ENCODE data around the gene HOMER2.
"Not testable (repeated sequence)": the region's sequence is repeated elsewhere in the genome, so short reads cannot be mapped to it uniquely, and the experiment has no call there.

Gene HOMER2

DNA sequence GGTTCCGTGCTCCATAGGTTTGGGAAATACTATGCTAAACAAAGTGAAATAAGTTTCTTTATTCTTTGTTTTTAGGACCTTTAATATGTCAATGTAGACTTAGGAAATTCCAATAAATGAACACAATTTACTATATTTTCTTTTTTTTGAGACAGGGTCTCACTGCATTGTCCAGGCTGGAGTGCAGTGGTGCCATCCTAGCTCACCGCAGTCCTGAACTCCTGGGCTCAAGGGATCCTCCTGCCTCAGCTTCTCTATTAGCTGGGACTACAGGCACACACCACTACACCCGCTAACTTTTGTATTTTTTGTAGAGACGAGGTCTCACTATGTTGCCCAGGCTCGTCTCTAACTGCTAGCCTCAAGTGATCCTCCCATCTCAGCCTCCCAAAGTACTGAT is 12.4 kb upstream of the HOMER2 start:
- no peak for DNase-seq (ENCODE audit: low read depth)

DNA sequence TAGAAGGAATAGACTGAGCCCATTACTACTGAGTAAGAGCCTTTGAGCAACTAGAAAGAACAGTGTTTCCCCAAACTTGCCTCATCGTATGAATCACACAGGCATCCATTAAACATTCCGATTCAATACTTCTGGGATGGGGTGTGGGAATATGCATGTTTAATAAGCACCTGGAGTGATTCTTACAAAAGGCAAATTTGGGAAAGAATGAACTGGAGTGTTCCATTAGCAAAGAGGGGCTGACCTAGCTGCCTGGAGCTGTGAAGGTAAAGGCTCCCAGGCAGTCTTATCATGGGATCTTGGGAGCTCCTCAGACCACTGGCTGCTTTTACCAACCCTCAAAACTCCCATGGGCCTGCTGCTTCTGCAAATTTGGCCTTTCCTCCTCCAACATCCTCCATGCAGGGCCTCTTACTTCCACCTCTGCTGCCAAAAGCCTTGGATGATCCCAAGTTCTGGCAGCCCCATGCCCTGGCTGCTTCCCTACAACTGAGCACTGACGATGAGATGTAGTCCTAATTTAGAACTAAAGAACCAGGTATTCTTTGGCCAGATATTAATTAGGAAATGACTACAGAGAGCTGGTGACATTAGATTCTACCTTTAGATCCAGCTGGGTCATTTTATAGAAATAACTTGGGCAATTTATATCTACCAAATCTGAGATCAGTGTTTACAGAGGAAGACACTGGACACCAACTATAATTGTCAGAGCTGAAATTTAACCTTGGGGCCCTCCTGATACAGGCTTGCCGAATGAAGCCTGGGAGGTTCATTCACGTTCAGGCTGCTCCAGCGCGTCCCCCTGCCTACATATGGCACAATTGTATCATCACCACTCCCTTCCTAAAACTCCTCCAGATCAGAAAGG is 11.2 kb upstream of the HOMER2 start:
- DNase-seq (ENCODE audit: low read depth): no peak

DNA sequence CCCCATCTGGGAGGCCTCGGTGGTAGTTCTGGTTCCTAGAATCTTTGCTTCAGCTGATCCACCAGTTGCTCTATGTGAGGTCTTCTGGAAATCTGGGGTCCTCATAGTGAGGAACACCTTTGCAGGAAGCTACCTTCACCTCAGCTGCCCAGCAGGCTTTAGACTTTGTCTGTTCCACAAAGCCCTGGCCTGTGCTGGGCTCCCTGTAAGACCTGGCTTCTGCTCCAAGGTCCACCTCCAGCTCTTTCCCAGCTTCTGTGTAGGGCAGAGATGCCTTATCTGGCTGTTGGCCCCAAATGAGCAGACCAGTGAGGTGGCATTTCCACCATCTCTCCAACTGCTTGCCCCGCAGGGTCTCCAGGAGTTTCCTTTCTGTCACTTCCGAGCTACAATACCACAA is 8.2 kb upstream of the HOMER2 start:
- DNase-seq (ENCODE audit: low read depth): no peak

DNA sequence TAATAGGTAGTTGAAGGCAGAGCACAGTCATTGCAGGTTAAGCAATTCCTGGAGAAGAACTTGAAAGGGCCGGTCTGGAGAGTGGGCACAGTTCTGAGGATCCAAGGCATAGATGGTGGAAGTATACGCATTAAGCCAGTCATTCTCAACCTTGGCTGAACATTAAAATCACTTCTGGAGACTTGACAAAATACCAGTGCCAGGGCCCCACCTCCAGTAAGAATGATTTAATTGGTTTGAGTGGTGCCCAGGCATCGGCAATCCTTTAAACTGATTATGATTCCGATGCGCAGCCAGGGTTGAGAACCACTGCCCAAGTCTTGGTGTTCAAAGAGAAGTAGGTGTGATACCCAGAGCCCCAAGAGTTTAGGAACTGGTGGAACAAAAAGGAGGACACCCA is 6.9 kb upstream of the HOMER2 start:
- DNase-seq (ENCODE audit: low read depth): no peak

DNA sequence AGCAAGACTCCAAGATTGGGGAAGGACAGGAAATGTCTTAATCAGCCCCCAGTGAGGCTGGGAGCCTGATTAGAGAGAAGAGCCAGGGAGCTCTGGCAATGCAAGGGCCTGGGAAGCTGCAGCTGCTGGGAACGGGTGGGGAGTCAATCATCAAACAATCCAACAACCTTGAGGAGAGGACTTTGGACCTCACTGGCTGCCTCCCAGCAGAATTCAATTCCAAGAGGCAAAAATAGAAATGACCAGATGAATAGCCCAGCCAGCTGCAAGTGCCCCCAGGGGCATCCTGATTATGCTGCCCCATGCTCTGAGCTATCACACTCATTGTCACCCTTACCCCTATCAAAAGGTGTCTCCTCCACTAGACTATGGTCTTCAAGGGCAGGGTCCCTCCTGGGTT is 6.1 kb upstream of the HOMER2 start:
- DNase-seq (ENCODE audit: low read depth): no peak

DNA sequence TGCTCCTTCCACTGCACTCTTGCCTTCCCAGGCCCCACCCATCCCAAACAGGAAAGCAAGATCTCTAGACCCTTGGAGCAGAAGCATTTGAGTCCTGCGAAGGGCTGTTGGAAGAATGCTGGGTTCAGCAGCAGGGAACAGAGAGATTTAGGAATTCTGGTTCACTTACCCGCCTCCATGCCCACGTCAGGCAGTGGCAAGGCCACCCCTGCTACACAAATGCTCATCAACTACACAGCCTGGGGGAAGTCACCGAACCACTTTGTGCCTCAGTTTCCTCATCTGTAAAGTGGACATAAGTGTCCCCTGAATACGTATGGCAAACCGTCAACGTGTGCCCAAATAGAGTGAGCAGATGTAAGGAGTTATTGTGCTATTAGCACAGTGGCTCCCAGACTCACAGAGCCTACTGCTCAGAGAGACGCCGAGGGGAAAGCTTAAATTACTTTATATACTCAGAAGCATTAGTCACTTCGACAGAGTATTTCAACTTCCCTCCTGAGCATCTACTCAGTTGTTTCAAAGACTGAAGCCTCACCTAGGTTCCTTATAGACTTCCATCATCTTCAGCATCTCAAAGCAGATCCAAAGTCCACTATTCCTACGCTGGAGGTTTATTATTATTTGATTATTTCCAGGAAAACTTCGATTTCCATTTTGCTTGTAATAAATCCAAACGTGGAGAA is 905 bp downstream of the HOMER2 start:
- no peak for DNase-seq (ENCODE audit: low read depth)

DNA sequence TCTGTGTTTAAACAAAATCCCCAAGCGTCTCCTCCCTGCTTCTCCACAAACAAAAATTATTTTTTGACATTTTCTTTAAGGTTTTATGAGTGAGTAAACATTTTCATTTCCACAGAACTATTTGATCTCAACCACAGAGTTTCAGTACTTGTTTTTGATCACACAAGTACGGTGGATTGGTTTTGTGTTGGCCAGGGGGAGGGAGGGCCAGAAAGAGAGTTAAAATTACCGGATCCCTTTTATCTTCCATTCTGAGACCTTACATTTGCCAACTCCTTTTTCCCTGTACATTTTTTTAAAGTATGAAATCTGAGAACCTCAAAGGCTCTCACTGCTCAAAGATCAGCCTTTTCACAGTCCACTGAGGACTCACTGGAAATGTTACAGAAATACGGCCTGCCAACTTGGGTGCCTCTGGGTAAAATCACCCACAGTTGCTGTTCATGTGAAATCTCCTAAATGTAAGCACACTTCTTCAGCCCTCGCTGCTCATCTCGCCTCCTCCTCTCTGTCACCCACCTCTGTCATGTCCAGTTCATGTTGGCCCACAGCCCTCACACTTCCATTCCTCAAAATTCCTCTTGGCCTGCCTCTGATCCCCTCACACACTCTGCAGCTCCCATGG is 1.7 kb downstream of the HOMER2 start:
- no peak for DNase-seq (ENCODE audit: low read depth)

DNA sequence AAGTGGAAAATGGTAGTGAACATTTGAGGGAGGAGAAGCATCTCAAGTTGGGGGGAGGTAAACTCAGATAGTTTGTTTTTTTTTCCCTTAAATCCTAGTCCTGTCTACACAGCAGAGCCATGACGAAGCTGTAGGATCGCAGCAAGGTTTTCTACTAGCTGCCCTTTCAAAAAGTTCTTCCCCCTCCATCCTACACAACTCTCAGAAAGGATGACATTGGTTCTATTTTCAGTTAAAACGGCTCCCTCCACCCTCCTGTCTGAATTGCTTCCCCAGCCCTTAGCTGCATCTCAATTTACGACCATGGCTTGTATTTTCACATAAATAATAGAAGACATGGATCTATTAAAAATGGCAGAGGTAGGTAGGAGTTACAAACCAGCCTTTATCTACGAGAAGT is 2.2 kb downstream of the HOMER2 start:
- DNase-seq (ENCODE audit: low read depth): no peak

DNA sequence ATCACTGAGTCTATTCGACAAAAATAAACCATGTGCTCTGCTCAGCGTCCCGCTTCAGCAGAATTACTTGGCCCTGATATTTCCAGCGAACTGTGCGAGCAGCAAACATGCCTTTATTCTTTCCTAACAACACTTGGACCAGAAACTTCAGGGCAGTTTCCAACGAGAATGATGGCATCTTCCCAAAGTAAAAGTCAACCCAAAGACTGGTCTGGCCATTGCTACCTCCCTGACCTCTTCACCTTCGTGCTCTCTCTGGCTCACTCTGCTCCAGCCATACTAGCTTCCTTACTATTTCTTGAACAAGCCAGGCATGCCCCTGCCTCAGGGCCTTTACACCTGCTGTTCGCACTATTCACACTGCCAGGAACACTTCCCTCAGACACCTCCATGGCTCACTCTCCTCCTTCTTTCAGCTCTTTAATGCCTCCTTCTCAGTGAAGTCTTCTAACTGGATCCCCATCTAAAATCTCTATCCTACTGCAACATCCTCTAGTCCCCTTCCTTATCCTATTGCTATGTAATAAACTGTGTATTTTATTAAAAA is 6.3 kb downstream of the HOMER2 start:
- DNase-seq (ENCODE audit: low read depth): no peak

DNA sequence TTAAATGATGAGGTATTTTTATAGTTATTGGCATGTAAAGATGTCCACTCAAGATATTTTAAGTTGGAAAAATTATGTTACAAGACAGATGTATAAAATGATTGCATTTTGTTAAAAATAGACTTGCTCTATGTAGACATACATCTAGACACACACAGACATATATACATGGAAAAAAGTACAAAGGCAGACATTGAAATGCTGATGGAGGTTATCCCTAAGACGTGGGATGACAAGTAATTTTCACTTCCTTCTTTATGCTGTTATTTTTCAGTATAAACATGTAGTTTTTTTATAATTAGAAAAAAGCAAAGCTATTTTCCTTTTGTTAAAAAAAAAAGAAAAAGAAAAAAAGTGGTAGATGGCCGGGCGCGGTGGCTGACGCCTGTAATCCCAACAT is 7.2 kb downstream of the HOMER2 start:
- DNase-seq (ENCODE audit: low read depth): no peak

DNA sequence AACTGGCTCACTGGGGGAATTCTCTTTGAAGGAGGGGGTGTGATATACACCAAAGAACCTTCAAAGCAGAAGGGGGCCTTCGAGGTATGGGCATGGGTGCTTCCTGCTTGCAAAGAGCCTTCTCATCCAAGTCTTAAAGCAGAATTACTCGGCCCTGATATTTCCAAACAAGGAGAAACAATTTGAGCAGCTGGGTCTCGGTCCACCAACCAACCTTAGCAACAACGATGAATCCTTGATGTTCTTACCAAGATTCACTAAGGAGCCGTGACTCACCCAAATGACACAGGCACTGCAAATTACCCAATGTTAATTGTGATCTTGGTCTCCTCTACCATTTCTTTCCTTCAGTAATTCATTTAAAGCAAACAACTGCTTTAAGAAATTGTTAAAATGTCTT is 7.7 kb downstream of the HOMER2 start:
- DNase-seq (ENCODE audit: low read depth): no peak

DNA sequence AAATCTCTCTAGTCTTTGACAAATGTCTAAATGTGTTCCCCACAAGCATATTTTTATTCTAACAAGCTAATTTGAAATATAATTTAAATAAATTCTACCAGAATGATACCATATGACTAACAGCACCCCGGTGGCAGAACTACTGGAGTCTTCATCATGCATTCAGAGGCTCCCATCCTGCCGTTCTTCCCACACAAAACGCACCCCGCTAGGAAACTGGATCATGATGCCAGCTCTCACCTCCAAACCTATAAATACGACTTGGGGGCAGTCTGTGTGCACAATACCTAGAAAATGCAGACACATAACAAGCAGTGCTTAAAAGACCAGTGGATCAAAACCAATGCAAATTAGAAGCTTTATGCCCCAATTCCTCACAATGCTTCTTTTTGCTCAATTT is 8.5 kb downstream of the HOMER2 start:
- no peak for DNase-seq (ENCODE audit: low read depth)

DNA sequence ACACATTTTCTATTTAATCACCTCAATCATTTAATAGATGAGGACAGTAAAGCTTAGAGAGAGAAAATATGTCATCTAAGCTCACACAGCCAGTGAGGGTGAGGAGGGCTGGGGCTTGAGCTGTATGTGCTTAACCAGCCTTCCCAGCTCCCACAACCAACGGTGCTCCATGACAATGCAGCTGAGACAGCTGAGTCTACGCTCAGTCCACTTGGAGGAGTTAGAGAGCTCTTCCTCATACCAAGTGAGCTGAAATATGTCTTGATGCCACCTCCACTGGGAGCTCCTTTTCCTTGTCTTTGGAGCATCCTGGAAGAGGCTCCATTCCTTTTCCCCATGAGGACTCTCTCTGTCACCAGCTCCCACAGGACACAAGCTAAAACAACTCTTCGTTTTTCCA is 9.3 kb downstream of the HOMER2 start:
- DNase-seq (ENCODE audit: low read depth): no peak

DNA sequence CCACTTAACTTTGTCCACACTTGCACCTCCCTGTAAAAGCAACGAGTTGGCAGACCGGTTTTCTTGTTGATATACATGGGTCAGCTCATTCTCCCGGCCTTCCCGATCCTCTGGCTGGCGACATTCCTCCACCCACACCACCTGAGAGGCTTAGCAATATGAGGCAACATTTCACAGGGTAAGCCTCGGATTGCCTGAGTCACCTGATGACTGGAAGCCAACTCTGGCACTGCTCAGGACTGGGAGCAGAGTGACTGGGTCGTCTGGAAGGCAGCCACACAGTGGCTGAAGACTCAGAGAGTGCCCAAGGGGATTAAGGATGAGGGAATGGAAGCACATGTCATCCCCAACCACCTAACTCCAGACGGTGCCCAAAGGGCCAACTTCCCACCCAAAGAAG is 9.8 kb downstream of the HOMER2 start:
- DNase-seq (ENCODE audit: low read depth): no peak

DNA sequence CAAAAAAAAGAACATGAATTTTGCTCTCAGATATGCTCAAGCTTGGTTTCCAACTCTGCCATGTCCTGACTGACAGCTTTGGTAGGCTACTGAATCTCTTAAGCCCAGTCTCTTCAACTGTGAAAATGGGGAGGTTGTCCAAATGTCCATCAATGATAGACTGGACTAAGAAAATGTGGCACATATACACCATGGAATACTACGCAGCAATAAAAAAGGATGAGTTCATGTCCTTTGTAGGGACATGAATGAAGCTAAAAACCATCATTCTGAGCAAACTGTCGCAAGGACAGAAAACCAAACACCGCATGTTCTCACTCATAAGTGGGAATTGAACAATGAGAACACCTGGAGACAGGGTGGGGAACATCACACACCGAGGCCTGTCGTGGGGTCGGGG is 12.8 kb downstream of the HOMER2 start:
- DNase-seq (ENCODE audit: low read depth): not testable (repeated sequence)

DNA sequence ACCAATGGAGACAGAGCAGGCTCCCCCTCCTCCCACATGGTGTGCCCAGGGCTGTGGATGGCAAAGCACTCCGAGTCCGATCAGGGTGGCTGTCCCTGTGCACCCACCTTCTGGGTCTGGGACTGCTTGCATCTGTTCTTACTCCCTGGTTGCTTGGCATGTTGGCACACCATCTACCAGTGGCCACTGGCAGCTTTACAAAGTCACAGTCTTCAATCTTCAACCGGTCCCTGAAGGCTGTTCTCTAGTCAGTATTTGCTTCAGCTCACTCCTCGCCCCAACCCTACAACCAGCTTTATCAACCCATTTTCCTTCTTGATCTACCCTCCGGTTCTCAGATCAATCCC is 14.8 kb downstream of the HOMER2 start:
- no peak for DNase-seq (ENCODE audit: low read depth)

DNA sequence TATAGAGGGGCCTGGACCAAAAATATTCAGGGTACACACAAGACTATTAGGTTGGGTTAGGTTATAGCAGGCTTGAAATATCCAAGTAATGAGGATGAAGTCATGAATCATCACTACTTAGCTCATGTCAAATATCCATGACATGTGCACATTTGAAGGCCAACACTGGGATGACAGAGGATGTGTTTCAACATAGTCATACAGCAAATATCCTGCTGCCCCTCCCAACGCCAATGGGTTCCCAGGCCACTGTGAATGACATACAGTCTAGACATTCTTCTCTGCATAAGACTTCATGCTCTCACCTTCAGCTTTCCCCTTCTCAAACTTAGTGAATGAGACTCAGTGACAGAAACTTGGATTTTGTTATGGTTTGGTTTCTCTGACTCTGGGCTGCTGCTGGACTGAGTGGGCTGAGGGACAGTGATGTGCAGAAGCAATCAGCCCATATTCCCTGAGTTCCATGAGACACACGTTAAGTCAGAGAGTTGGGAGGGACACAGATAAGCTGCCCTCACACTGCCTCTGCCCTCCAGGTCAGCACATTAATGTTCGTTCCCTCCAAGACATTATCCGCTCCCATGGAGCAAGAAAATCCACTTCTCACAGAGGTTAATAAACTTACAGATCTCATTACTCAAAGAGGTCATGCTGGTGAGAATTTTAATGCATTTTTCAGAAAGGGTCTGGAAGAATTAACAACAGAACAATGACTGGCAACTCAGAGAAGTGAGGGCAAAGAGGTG is 15.4 kb downstream of the HOMER2 start:
- DNase-seq (ENCODE audit: low read depth): no peak

DNA sequence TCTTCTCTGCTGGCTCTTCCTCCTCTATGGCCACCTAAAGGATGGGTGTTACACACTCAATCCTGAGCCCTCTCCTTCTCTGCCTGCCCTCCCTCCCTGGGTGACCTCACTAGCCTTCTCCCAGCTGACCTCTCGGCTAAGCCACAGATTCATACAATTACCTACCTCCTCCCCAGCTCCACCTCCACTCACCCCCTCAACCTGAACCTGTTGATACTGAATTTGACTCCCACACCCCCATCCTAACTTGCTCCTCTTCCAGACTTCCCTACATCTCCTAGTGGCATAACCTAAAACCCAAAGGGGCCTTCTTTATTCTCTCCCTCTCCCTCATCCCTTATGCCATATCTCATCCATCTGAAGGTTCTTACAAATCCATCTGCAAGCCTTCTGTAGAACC is 17.1 kb downstream of the HOMER2 start:
- no peak for DNase-seq (ENCODE audit: low read depth)

DNA sequence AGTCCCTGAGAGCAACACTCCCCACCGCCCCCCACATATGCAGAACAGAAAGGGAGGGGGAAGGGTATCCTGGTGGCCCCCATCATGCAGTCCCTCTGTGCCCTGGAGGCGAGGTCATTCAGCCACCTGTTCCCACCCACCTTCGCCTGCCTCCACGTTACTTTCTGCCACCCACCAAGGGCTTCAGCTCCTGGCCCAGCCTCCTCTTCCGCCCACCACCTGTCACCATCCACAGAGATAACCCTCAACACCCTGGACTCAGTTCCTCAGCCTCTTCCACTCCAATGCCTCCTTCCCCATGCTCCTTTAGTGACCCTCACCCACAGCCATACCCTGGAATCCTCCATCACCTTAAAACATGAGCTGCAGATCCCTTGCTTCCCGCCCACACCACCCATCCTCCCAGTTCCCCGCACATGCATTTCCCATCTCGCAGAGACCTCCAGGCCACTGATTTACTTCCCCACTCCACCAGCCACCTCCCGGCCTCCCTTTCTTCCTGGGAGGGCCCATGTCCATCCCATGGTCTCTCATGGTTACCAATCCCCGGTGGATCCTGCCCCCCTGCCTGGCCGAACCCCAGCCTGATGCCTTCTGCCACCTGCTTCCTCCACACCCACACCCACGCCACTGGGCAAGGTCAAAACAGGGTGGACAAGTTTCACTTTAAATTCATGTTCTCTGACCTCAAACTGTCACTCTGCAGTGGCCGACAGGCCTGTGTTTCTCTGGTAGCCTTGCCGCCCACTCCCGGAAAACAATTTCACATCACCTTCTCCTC is 18.2 kb downstream of the HOMER2 start:
- no peak for DNase-seq (ENCODE audit: low read depth)

DNA sequence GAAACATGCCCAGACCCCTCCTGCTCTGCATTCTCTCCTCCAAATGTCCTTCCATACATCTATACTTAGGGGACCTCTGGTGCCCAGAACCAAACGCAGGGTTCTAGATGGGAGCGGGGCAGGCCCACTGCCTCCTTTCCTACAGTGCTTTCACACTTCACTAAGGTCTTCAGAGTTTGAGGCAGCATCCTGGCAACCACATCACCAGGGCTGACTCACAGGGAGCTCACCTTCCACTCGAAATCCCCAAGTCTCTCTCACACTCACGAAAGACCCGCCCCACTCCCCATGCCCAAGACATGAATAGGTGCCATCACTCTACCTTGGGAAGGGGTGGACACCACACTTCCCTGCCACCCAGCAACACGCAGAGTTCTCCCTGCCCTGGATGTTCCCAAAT is 18.9 kb downstream of the HOMER2 start:
- no peak for DNase-seq (ENCODE audit: low read depth)

DNA sequence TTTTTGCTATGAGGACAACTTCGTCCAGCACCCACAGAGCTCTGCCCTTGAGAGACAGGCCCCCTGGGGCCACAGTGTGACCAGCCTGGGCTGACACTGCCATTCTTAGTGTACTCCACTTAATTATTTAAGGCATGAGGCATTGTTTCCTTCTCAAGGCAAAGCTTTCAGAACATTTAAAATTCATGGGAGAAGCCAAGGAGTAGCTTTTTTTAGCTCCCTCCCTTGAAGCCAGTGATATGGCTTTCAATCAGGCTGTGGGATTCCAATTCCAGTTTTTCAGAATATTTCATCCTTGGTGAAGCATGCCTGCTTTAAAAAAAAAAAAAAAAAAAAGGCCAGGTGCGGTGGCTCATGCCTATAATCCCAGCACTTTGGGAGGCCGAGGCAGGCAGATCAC is 21.3 kb downstream of the HOMER2 start:
- DNase-seq (ENCODE audit: low read depth): no peak

DNA sequence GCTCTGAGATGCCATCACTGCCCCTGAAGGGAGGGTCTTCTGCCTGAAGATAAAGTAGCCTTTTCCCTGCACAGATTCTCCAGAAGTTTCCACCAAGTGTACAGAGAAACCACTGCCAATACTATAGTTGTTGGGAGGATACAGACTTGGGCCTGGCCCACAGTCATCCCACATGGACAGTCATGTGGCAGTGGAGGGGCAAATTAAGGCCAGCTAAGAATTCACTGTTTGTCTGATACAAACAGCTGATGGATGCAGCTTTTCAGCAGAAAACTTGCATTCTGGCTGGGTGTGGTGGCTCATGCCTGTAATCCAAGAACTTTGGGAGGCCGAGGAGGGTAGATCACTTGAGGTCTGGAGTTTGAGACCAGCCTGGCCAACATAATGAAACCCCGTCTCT is 22.1 kb downstream of the HOMER2 start:
- no peak for DNase-seq (ENCODE audit: low read depth)
